Measurements from ENCODE around the gene AKNA.

The AKNA gene

DNA sequence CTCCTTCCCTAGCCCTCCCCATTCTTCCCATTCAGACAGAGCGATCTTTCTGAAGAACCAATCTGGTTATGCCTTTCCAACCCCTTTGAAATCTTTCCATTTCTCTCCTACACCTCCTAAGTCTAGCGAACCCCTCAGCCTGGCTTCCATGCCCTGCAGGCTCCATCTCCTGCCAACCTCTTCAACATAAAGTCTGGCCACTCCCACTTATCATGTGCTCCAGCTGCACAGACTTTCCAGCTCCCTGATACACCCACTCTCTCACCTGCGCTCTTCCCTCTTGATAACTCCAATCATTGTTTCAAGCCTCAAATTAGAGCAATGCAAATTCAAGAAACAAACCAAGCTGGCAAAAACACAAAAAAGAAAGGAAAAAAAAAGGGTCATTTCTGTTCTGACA, 68.6 kb downstream of the AKNA start:
- no peak for DNase-seq (ENCODE audit: low spot score)

DNA sequence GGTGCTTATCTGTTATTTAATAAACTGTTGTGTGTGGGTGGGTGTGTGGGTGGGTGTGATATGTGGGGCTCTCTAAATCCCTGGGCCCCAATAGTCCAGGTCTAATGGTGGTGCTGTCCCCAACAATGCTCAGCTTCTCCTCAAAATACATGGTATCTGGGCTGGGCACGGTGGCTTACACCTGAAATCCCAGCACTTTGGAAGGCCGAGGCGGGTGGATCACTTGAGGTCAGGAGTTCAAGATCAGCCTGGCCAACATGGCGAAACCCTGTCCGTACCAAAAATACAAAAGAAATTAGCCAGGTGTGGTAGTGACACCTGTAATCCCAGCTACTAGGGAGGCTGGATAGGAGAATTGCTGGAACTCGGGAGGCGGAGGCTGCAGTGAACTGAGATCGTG, 69.4 kb downstream of the AKNA start:
- DNase-seq (ENCODE audit: low spot score), result no peak

DNA sequence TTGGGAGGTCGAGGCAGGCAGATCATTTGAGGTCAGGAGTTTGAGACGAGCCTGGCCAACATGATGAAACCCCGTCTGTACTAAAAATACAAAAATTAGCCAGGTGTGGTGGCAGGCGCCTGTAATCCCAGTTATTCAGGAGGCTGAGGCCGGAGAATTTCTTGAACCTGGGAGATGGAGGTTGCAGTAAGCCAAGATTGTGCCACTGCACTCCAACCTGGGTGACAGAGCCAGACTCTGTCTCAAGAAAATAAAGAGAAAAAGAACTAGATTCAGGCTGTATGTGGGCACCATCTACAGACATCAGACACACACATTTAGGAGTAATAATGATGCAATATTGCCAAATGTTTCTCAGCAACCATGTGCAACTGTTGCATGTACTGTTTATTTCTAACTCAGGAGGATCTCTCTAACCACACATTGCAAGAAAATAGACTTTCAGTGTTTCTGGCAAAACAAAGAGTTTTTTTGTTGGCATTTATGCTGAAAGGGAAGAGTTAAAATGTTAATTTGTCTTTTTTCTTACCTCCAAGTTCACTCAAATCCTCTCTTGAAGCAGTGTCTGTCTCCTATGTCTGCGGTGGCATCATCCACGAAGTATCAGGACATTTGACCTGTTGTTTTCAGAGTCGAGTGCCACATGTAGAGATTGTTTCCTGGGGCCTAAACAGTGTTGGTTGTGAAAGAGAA, 70.0 kb downstream of the AKNA start:
- DNase-seq (ENCODE audit: low spot score), result no peak

DNA sequence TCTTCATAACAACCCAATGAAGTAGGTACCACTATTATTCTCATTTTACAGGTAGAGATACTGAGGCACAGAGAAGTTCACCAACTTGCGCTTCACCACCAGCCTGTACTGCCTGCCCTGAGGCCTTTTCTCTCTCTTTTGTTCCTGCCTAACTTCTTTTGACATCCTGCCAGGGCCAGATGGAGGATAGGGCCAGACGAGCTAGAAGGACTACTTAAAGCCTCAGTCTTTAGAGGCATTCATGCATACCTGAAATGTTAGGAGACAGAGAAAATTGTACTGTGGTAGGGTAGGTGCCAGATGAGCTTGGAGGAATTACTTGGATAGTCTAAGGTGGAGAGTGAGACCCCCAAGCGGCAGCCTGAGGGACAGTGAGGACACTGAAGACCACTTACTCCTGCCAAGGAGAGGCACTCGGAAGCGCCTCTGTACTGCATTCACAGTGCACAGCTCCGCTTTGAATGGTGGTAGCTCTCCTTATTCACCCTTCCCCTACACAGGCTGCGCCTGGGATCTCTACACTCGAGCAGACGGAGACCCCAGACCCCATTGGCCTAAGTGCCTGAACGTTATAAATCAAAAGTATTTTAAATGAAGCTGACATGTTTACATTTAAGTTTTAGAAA, 71.1 kb downstream of the AKNA start:
- DNase-seq (ENCODE audit: low spot score), result no peak

DNA sequence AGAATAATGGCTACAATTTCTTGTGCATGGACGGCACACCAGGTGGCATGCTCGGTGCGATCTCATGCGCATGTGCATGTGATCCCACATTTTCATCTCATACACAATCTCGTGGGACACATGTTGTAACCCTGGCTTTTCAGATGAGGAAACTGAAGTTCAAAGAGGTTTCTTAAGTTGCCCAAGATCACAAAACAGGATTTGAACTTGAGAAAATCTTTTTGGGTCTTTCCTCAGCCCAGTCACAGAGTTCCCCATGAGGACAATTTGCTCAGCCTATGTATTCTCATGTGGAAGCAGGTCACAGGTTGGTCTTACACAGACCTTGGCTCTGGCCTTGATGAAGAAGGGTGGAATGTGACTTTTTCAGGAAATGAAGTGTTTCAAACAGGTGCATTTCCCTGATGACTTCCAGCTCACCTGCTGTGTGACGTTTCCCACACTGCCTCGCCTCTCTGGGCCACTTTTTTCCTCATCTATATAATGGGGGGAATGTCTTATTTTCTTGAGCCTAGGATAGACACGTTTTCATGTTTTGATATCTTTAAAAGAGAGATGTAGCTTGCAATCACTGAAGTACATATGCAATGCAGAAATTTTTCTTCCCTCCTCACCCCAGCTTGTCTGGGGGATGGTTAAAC, 71.9 kb downstream of the AKNA start:
- no peak for DNase-seq (ENCODE audit: low spot score)

DNA sequence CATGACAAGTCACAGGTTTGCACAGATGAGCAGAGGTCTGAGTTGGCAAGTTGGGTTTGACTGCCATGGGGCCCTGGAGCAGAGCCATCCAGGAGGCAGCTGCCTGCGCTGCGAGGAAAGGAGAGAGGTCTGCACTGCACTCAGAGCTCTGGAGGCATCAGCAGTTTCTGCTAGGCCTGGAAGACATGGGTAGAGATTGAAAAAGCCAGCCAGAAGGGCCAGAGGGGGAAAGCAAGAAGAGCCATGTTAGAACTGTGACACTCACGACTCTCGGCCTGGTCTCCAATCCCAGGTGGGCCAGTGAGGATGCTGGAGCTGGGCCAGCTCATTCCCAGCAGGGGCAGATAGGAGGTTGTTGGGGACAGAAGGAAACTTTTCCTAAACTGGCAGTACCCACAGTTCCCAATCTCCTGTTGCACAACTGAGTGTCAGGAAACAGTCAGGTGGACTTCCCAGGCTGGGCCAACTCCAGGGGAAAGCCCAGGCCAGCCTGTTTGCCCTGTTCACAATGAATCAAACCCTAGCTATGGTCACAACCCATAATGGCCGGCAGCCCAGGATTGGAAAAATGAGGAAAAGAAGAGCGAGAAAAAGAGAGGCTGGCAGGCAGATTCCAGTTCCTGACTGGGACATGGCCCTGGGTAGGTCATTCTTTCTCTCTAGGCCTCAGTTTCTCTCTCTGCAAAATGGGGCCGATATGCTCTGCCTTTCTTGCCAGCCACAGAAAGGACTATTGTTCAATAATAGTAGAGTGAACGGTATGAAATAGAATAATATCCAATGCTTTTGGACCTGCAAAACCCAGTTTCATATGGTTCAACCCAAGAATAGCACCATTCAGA, 72.7 kb downstream of the AKNA start:
- no peak for DNase-seq (ENCODE audit: low spot score)

DNA sequence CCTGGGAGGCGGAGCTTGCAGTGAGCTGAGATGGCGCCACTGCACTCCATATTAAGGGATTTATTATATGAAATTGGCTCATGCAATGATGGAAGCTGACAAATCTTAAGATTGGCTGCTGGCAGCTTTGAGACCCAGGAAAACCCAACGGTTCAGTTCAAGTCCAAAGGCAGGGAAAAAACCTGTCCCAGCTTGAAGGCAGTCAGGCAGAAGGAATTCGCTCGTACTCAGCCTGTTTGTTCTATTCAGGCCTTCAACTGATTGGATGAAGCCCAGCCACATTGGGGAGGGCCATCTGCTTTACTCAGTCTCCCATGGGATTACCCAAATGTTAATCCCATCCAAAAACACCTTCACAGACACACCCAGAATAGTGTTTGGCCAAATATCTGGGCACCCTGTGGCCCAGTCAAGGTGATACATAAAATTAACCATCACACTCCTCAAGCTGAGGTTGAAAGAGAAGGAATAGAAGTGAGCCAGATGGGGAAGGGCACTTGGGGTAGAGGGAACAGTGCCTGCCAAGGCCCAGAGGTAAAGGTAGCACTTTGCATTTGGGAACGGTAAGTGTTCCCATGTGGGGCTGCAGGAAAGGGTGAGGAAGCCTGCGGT, 73.4 kb downstream of the AKNA start:
- DNase-seq (ENCODE audit: low spot score), result no peak

DNA sequence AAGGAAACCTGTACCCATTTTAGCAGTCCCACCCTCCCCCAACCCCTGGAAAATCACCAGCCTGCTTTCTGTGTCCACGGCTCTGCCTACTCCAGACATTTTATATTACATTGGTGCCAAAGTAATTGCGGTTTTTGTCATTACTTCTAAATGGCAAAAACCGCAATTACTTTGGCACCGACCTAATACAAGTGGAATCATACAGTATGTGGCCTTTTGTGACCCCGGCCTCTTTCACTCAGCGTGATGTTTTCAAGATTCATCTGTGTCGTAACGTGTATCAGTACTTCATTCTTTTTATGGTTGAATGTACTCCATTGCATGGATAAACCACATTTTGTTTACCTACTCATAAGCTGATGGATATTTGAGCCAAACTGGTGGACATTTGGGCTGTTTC, 74.6 kb downstream of the AKNA start:
- no peak for DNase-seq (ENCODE audit: low spot score)

DNA sequence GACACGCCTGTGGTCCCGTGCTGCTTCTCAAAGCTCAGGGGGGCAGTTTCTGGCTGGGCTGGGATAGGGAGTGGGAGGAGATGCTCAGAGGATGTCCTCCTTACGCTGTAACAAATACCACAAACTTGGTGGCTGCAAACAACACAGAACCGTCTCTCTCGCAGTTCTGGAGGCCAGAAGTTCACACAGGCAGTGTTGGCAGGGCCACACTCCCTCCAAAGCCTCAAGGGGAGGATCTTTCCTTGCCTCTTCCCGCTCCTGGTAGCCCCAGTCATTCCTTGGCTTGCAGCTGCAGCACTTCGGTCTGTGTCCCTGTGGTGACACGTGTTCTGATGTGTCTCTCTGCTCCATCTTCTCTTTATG, 75.3 kb downstream of the AKNA start:
- DNase-seq (ENCODE audit: low spot score), result no peak

DNA sequence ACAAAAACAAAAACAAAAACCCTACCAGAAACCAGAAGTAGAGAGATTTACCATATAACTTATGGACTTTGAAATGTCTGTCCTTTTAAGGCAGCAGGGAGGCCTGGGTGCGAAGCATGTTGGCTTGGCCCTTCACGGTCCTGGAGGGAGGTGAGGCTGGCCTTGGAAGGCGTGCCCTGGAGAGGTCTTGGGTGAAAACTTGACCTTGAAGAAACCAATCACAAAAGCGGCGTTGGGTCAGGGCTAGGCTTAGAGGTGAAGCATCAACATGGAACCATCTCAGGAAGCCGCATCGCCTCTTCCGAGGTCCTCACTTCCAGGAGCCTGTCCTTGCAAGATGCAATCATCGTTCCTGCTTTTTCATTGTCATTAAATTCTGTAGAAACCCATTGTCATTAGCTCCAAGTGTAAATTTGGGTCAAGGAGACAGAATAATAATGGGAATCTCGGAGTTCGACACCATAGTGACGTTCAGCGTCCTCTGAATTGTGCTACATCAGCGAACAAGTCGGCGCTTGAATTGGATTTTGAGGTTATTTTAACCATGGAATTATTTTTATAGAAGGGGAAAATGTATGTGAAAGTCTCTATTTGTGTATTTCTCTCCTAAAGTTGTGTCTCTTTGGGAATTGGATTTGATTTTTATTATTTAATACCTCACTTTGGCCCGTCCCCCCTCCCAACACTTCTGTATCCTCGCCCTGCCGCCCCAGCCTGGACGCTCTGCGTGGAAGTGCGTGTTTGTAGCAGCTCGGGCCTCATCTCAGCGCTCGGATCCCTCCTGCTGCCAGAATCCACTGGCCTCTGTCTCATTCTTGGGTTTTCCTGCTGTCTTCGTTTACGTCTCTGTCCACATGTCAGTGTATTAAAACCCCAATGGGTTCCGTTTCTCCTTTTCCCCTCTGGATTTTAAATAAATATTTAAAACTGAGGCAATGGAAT, 75.9 kb downstream of the AKNA start:
- no peak for DNase-seq (ENCODE audit: low spot score)

DNA sequence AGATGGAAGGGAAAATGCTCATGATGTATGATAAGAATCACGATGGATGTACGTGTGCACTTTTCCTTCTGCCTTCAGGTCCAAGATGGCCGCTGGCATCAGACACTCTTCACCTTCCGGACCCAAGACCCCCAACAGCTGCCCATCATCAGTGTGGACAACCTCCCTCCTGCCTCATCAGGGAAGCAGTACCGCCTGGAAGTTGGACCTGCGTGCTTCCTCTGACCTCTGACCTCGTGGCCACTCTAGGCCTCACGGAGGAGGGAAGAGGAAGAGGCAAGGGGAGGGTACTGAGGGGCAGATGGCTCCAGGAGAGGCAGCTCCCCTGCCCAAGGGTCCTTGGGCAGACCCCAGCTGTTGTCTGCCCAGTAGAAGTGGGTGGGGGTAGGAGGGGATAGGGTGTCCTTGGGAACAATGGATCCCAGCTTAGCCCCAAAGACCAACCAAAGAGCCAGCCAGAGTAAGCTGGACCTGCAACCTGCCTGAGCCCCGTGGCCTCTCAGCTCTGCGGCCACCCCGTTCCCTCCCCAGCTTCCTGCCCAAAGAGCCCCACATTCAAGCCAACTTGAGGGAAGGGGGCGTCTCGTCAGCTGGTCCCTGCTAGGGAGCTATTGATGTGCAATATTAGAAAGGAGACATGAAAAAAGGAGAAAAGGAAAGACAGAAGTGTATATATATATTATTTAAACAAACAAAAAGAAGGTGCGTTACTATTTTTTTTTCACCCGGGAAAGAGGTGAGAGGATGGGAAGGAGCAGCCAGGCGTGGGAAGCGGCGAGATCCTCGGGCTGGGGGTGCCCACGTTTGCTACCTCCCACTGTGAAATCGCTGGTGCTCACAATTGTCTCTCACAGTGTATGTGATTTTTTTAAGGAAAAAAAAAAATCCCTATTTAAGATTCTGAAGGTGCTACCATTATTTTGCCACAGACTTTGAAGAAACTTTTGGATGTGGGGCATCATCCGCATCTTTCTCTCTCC, 77.0 kb downstream of the AKNA start:
- no peak for DNase-seq (ENCODE audit: low spot score)

DNA sequence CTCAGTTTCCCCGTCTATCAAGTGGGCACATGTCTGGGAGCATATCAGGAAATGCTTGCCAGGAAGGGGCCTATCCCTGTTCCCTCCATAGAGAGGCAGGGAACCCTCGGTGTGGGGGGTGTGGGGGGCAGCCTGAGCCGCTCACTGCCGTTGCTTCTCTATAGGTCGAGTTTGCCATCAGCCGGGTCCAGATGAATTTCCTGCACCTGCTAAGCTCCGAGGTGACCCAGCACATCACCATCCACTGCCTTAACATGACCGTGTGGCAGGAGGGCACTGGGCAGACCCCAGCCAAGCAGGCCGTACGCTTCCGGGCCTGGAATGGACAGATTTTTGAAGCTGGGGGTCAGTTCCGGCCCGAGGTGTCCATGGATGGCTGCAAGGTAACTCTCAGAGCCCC, 78.7 kb downstream of the AKNA start:
- DNase-seq (ENCODE audit: low spot score), result no peak

DNA sequence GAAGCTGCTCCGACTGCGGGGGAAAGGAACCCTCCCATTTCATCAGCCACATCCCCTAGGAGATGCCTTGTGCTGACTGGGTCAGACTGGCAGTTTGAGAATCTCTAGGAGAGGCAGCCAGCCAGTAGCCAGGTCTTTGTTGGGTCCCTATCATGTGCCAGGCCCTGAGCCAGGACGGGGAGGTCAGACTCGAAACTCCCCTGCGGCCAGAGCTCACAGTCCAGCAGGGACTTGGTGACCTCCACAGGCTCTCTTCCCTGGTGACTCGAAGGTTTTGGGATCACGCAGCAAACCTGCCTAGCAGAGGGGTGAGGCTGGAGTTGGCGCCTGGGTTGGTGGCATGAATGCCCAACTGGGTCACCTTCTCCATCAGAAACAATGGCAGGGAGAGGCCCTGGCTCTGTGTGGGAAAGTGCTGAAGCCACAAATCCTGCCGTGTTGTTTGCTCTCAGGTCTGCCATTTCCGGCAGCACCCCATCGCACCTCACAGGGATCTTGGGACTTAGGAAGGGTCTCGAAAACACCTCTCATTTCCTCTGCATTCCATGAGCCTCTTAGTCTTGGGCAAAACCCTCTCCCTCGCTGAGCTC, 79.3 kb downstream of the AKNA start:
- DNase-seq (ENCODE audit: low spot score), result no peak

DNA sequence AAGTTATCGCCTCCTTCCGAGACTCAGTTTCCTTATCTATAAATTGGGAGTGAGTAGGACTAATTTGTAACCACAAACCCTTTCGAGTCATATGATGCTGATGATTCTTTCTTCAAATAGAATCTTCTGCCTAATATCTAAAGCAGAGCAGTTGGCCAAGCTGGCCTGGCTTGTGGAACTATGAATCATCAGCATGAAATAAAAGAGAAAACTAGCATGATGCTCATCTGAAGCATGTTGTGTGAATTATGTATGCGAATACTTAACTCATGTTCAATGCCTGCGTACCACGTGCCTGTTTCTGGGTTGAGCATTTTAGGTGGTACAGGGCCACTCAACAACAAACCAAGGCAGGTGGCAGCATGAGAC, 79.9 kb downstream of the AKNA start:
- DNase-seq (ENCODE audit: low spot score), result no peak

DNA sequence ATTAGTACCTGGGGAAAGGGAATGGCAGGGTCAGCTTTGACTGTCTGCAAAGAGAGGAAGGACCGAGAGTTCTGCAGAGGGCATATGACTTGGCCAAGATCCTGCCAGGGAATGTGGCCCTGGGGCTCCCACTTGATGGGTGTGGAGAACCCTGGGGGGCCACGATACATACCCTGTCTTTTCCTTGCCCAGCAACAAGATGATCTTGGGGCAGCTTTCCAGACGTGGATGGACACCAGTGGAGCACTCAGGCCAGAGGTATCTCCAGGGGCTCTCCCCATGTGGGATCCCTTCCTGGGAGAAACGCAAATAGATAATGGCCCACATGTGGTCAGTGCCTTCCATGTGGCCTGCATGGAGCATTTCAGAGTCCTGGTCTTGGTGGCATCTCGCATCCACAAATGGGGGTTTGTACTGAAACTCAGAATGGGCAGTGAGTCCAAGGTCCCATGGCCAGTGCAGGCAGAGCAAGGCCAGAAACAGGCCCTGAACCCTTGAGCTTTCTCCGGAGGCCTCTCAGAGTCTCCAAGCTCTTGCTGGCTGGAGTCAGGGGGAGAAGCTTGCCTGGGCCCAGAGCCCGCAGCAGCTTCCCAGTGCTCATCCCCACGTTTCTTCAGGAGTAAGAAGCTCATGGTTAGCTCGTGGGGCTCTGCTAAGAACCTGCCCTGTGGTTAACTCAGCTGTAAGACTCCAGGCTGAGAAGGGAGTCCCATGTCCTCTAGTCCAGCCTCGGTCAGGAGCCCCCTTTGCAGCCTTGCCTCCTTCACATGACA, 83.2 kb downstream of the AKNA start:
- DNase-seq (ENCODE audit: low spot score), result no peak

DNA sequence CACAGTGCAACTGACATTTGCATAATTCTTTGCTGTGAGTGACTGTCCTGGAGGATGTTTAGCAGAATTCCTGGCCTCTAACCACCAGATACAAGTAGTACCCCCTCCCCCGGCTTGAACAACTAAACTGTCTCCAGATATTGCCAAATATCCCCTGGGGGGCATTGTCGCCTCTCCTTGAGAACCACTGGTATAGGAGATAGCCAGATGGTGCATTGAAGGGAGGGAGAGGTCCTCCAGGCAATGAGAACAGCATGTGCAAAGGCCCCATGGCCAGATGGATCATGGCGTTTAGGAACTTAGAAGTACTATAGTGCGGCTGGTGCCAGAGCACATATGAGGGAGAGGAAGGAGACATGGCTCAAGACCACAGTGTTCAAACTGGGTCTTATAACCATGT, 83.8 kb downstream of the AKNA start:
- DNase-seq (ENCODE audit: low spot score), result no peak

DNA sequence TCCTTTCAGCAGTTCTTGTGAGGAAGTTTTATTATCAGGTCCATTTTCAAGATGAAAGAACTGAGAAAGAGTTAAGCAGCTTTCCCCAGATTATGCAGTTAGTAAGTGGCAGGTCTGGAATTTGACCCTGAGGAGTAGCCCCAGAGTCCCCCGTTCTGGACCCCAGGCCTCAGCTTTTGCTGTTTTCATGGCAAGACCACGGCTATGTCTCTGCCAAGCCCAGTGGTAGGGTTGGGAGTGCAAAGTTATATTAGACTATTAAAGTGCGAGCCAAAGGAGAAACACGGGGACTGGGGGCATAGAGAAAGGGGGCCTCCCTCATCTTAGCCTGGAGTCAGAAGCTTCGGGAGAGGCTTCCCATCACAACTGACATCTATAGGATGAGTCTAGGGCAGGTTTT, 84.2 kb downstream of the AKNA start:
- DNase-seq (ENCODE audit: low spot score), result no peak

DNA sequence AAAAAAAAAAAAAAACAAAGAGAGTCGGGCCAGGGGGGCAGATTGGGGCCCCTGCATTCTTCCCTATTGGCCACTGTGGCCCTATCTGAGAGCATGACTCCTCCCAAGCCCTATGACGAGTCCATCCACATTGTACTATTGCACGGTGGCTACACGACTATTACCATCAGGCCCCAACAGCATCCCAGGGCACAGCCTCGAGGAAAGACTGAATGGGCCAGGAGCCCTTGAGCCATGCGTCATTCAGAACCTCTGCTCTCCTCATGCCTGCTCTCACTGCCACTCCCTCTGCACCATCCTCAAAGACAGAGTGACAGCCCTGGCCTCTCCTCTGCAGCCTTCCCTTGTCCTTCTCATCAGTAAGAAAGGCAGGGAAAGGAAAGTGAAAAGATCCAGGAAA, 85.1 kb downstream of the AKNA start:
- DNase-seq (ENCODE audit: low spot score), result no peak
